HCT116 (cell line): Measurements from ENCODE around the gene DNAJB13. TPM values are rescaled to one million over a fixed set of nuclear protein-coding genes. Genes with fewer than 3 reads are reported as not detected.

Source experiments
- ATAC-seq: fragments of 200-7000 bp; cut with Tn5 transposase; 2 replicates; pipeline ENCODE4 v1.9.1; 2020; ENCODE audit warnings: mild to moderate bottlenecking, moderate library complexity
- BruUV-seq: library from RNA; stranded (reverse); fragments of 400-500 nt; replicated peaks from 2 replicates; lab custom pipeline; 2021; lab: Mats Ljungman, UMichigan
- CTCF ChIA-PET: fragments of 300-600 bp; sonication (Branson Sonifier 250); formaldehyde crosslinking; loops from one replicate; lab custom pipeline; 2021; ENCODE audit warnings: antibody characterized with exemption; lab: Charles Lee
- POLR2A ChIA-PET: fragments of 300-600, 350-600 bp; sonication (Branson Sonifier 250); formaldehyde crosslinking; loops from one replicate; lab custom pipeline; 2021; ENCODE audit warnings: antibody characterized with exemption; lab: Charles Lee
- RAD21 ChIA-PET, 2 experiments: fragments of 300-600 bp; sonication (Branson Sonifier 250); formaldehyde crosslinking; loops; one replicate each; lab custom pipeline; 2023; ENCODE audit warnings: low total read pairs in 2 of 2; ENCODE audit not compliant: uncharacterized antibody in 2 of 2, unreplicated experiment in 2 of 2, low non-redundant PET in 1 of 2; lab: Charles Lee
- DNase-seq: peaks from one replicate; pipeline ENCODE4 v3.0.0-alpha.2; 2010; ENCODE audit warnings: low read depth, low spot score
- H2AFZ ChIP-seq: fragments of 200-600 bp; shearing (Covaris generic), sonication (generic); 2 replicates; pipeline ENCODE4 v1.6.1; 2017; ENCODE audit warnings: low read depth, mixed run types, mixed read lengths, antibody characterized with exemption, low read length; ENCODE audit not compliant: poor library complexity, severe bottlenecking
- H3K27ac ChIP-seq: 2 replicates; pipeline ENCODE4 v1.5.1; 2012; ENCODE audit warnings: low read depth, low read length
- H3K27me3 ChIP-seq: fragments of 200-600 bp; sonication (generic); 2 replicates; pipeline ENCODE4 v1.6.1; 2016; ENCODE audit warnings: mixed run types, low read length, mixed read lengths; ENCODE audit not compliant: insufficient read depth
- H3K36me3 ChIP-seq, 2 experiments: fragments of 200-500 bp in 1 of 2; fragments of 200-600 bp in 1 of 2; sonication (Bioruptor generic) in 1 of 2; sonication (generic) in 1 of 2; 2 replicates each; pipeline versions ENCODE4 v1.5.1 to v1.6.1; 2014 to 2016; ENCODE audit warnings: low read length in 2 of 2, inconsistent platforms in 1 of 2, mixed read lengths in 1 of 2, mixed run types in 1 of 2; ENCODE audit not compliant: insufficient read depth in 2 of 2, control insufficient read depth in 1 of 2
- H3K4me1 ChIP-seq, 2 experiments: fragments of 200-600 bp in 1 of 2; sonication (generic) in 1 of 2; 2 replicates each; pipeline versions ENCODE4 v1.5.1 to v1.6.1; 2012 to 2017; ENCODE audit warnings: low read length in 2 of 2, inconsistent platforms in 1 of 2, mild to moderate bottlenecking in 1 of 2, mixed read lengths in 1 of 2, mixed run types in 1 of 2, moderate library complexity in 1 of 2; ENCODE audit not compliant: insufficient read depth in 2 of 2, control insufficient read depth in 1 of 2
- H3K4me2 ChIP-seq: fragments of 200-600 bp; sonication (generic); 2 replicates; pipeline ENCODE4 v1.6.1; 2017; ENCODE audit warnings: mixed run types, low read length, mixed read lengths
- H3K4me3 ChIP-seq, 2 experiments: fragments of 200-600 bp in 1 of 2; sonication (generic) in 1 of 2; replicated peaks in 1 of 2; 2 replicates each; pipeline ENCODE4 v1.5.1; 2011 to 2016; ENCODE audit warnings: low read length in 2 of 2, control low read depth in 1 of 2, low read depth in 1 of 2, mild to moderate bottlenecking in 1 of 2, mixed read lengths in 1 of 2, mixed run types in 1 of 2
- H3K79me2 ChIP-seq: fragments of 200-600 bp; sonication (generic); 2 replicates; pipeline ENCODE4 v1.6.1; 2017; ENCODE audit warnings: mild to moderate bottlenecking, mixed run types, low read length, moderate library complexity, mixed read lengths; ENCODE audit not compliant: insufficient read depth
- H3K9ac ChIP-seq: fragments of 200-600 bp; sonication (generic); 2 replicates; pipeline ENCODE4 v1.6.1; 2016; ENCODE audit warnings: low read length, mixed read lengths
- H3K9me2 ChIP-seq: fragments of 200-600 bp; sonication (generic), shearing (Covaris generic); 2 replicates; pipeline ENCODE4 v1.6.1; 2017; ENCODE audit warnings: mixed run types, mild to moderate bottlenecking, moderate library complexity; ENCODE audit not compliant: insufficient read depth
- H3K9me3 ChIP-seq, 2 experiments: fragments of 200-500 bp in 1 of 2; fragments of 200-600 bp in 1 of 2; sonication (Bioruptor generic) in 1 of 2; sonication (generic) in 1 of 2; 2 replicates each; pipeline ENCODE4 v1.6.1; 2014 to 2017; ENCODE audit warnings: low read length in 2 of 2, mixed read lengths in 2 of 2, inconsistent platforms in 1 of 2, low read depth in 1 of 2, mild to moderate bottlenecking in 1 of 2, mixed run types in 1 of 2, moderate library complexity in 1 of 2; ENCODE audit not compliant: control insufficient read depth in 1 of 2, insufficient read depth in 1 of 2
- H4K20me1 ChIP-seq: fragments of 200-600 bp; sonication (generic), shearing (Covaris generic); 2 replicates; pipeline ENCODE4 v1.6.1; 2017; ENCODE audit warnings: mixed run types, mild to moderate bottlenecking, moderate library complexity; ENCODE audit not compliant: insufficient read depth
- ELF1 ChIP-seq: IDR thresholded peaks from 2 replicates; pipeline ENCODE4 v1.6.1; 2012; ENCODE audit warnings: low read depth, borderline replicate concordance
- EZH2phosphoT487 ChIP-seq: fragments of 200-600 bp; IDR thresholded peaks from 2 replicates; pipeline ENCODE4 v1.6.1; 2018; ENCODE audit warnings: antibody characterized with exemption, borderline replicate concordance
- JUND ChIP-seq: IDR thresholded peaks from 2 replicates; pipeline ENCODE4 v1.6.1; 2012
- intact Hi-C: fragments of 100-400 bp; cut with micrococcal nuclease; formaldehyde crosslinking; loops from 2 replicates; pipeline ENCODE4 v1.10.0; 2022
- total RNA-seq: library from RNA; stranded (reverse); gene quantifications from one replicate; pipeline ENCODE4 v1.2.1, GENCODE V29; 2021; ENCODE audit not compliant: unreplicated experiment
- TF ChIP-seq, protein P1 (sequence below), 3 experiments: fragments of 200-600 bp in 1 of 3; sonication (generic) in 1 of 3; IDR thresholded peaks in 2 of 3; conservative IDR thresholded peaks in 1 of 3; 2 replicates each; pipeline ENCODE4 v1.5.1; 2012 to 2017; ENCODE audit warnings: low read depth in 2 of 3, low read length in 2 of 3, antibody characterized with exemption in 1 of 3, borderline replicate concordance in 1 of 3, control low read depth in 1 of 3, mild to moderate bottlenecking in 1 of 3, mixed read lengths in 1 of 3, mixed run types in 1 of 3, moderate library complexity in 1 of 3; ENCODE audit not compliant: insufficient read depth in 1 of 3

DNAJB13 gene
- total RNA-seq, 1 experiment from 2014 or later, result 0.22 TPM

- BruUV-seq, result no TSS peak
- no peaks in the 10 kb centered on the region for H3K79me2 ChIP-seq
- CTCF ChIA-PET, result no interaction called here
Measured at GRCh38 chr11:73961321-73961720, 10.5 kb downstream of the DNAJB13 start.

DNA sequence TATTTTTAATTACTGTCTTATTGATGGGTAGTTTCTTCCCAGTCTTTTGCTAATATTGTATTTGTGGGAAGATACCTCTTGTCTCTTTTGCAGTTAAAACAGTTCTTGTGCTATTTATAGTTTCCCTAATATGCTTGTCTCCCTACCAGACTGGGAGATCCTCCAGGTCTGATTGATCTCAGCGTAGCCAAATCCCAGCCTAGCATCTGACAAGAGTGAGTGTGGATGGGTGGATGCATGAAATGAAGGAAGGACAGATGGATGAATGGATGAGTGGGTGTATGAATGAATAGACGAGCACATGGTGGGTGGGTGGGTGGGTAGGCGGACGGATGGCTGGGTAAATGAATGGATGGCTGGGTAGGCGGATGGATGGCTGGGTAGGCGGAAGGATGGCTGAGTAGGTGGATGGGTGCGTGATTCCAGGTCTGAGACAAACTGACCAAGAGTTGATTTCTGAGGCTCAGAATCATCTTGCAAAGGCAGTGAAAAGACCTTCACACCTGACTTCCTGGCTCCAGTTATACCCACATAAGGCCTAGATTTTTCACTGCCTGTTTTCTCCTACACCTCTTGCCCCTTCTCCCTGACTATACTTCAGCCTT lies 11.4 kb downstream of the DNAJB13 start:
- Histone ChIP-seq H3K4me2 (no peak overlapping the region), H3K4me1 (peaks cover 0 to 5% of the 10 kb centered on the region in 2 experiments; a peak in 2 of 4 replicates), H3K27ac (no peak overlapping the region), H3K4me3 (no peak overlapping the region), H3K9ac (no peak overlapping the region), H3K9me3 (no peaks in the 10 kb centered on the region), H4K20me1 (no peaks in the 10 kb centered on the region), H3K79me2 (no peaks in the 10 kb centered on the region), H3K27me3 (no peaks in the 10 kb centered on the region), H3K36me3 (no peaks in the 10 kb centered on the region), H2AFZ (no peak overlapping the region), H3K9me2 (no peaks in the 10 kb centered on the region)
- no TSS peak for BruUV-seq
- intact Hi-C loops, result loop anchor here (5.0 to 10.0 kb wide), 3 partner anchors 130 to 295 kb away; no protein-coding TSS in a partner anchor
- ATAC-seq (no peak), DNase-seq (no peak)
- CTCF ChIA-PET, result no interaction called here
- POLR2A ChIA-PET, result no interaction called here
- TF ChIP-seq, protein P1, sequence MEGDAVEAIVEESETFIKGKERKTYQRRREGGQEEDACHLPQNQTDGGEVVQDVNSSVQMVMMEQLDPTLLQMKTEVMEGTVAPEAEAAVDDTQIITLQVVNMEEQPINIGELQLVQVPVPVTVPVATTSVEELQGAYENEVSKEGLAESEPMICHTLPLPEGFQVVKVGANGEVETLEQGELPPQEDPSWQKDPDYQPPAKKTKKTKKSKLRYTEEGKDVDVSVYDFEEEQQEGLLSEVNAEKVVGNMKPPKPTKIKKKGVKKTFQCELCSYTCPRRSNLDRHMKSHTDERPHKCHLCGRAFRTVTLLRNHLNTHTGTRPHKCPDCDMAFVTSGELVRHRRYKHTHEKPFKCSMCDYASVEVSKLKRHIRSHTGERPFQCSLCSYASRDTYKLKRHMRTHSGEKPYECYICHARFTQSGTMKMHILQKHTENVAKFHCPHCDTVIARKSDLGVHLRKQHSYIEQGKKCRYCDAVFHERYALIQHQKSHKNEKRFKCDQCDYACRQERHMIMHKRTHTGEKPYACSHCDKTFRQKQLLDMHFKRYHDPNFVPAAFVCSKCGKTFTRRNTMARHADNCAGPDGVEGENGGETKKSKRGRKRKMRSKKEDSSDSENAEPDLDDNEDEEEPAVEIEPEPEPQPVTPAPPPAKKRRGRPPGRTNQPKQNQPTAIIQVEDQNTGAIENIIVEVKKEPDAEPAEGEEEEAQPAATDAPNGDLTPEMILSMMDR (IDR thresholded peaks at IDR 0.05 in 2 of 3, conservative IDR thresholded peaks at IDR 0.05 in 1 of 3; ENCODE audit: borderline replicate concordance in 1 of 3, insufficient read depth in 1 of 3, low read depth in 2 of 3, low read length in 2 of 3), result no peak
- RAD21 ChIA-PET, result no interaction called here

More at GRCh38 chr11:73961321-73961720, 10.5 kb downstream of the DNAJB13 start:
- H3K4me3 ChIP-seq, result no peak overlapping the region
- TF ChIP-seq EZH2phosphoT487, result no peak
- no peak for TF ChIP-seq JUND
- no peak for TF ChIP-seq ELF1
- TF ChIP-seq, all 23 proteins: peak for 0
- Histone ChIP-seq H3K36me3 (no peaks in the 10 kb centered on the region), H4K20me1 (no peaks in the 10 kb centered on the region), H3K27me3 (no peaks in the 10 kb centered on the region), H3K27ac (no peak overlapping the region), H3K9me3 (no peaks in the 10 kb centered on the region), H3K9ac (no peak overlapping the region), H3K4me1 (peaks cover 1 to 11% of the 10 kb centered on the region in 2 experiments; a peak in 3 of 4 replicates), H3K4me2 (no peak overlapping the region), H3K9me2 (no peaks in the 10 kb centered on the region), H2AFZ (no peak overlapping the region)
- RAD21 ChIA-PET, result no interaction called here
- DNase-seq (no peak), ATAC-seq (no peak)
- intact Hi-C loops, result loop anchor here (5.0 to 10.0 kb wide), 3 partner anchors 131 to 296 kb away; no protein-coding TSS in a partner anchor
- POLR2A ChIA-PET, result interaction anchor here (0.7 kb wide), 1 partner anchor 8 kb away, joined by 3 read pairs; no protein-coding TSS in a partner anchor
